GM23338 (cell line): ENCODE measurements around the gene RNASE8. TPM values are rescaled to one million over a fixed set of nuclear protein-coding genes. Genes with fewer than 3 reads are reported as not detected.

ENCODE experiments used
- ATAC-seq: fragments of 200-7000 bp; cut with Tn5 transposase; 3 replicates; pipeline ENCODE4 v1.9.1; 2020
- DNase-seq: peaks from one replicate; pipeline ENCODE4 v3.0.0-alpha.2; 2015; ENCODE audit warnings: low spot score
- H2AFZ ChIP-seq: fragments of 200-600 bp; sonication (generic); 2 replicates; pipeline ENCODE4 v1.8.0; 2016; ENCODE audit warnings: antibody characterized with exemption, mild to moderate bottlenecking, moderate library complexity
- H3F3A ChIP-seq: fragments of 200-600 bp; sonication (generic); replicated peaks from 2 replicates; pipeline ENCODE4 v1.8.0; 2017; ENCODE audit warnings: antibody characterized with exemption, mixed run types, low read depth
- H3K27ac ChIP-seq: fragments of 200-600 bp; sonication (generic); 2 replicates; pipeline ENCODE4 v1.6.1; 2016; ENCODE audit warnings: low read depth
- H3K27me3 ChIP-seq: fragments of 200-600 bp; sonication (generic); 2 replicates; pipeline ENCODE4 v1.8.0; 2016; ENCODE audit warnings: mild to moderate bottlenecking, mixed run types, moderate library complexity; ENCODE audit not compliant: insufficient read depth
- H3K36me3 ChIP-seq: fragments of 200-600 bp; sonication (generic); 2 replicates; pipeline ENCODE4 v1.8.0; 2016; ENCODE audit warnings: mild to moderate bottlenecking; ENCODE audit not compliant: insufficient read depth
- H3K4me1 ChIP-seq: fragments of 200-600 bp; sonication (generic); 2 replicates; pipeline ENCODE4 v1.8.0; 2016; ENCODE audit warnings: mild to moderate bottlenecking, moderate library complexity; ENCODE audit not compliant: insufficient read depth
- H3K4me2 ChIP-seq: fragments of 200-600 bp; sonication (generic); 2 replicates; pipeline ENCODE4 v1.7.1; 2017; ENCODE audit warnings: mixed run types
- H3K4me3 ChIP-seq: fragments of 200-600 bp; sonication (generic); 2 replicates; pipeline ENCODE4 v1.6.1; 2016; ENCODE audit warnings: mixed run types
- H3K79me2 ChIP-seq: fragments of 200-600 bp; sonication (generic); replicated peaks from 2 replicates; pipeline ENCODE4 v1.8.0; 2017; ENCODE audit warnings: mild to moderate bottlenecking; ENCODE audit not compliant: insufficient read depth
- H3K9me2 ChIP-seq: fragments of 200-600 bp; sonication (generic); 2 replicates; pipeline ENCODE4 v1.8.0; 2017; ENCODE audit not compliant: insufficient read depth
- H4K20me1 ChIP-seq: fragments of 200-600 bp; sonication (generic); replicated peaks from 2 replicates; pipeline ENCODE4 v1.8.0; 2017; ENCODE audit warnings: mild to moderate bottlenecking; ENCODE audit not compliant: insufficient read depth
- H3K27ac Mint-ChIP-seq: 2 replicates; pipeline ENCODE4 v1.8.0; 2020; ENCODE audit warnings: inconsistent platforms, mild to moderate bottlenecking, moderate library complexity, mixed read lengths
- H3K27me3 Mint-ChIP-seq: 3 replicates; pipeline ENCODE4 v1.8.0; 2022; ENCODE audit warnings: low read depth, mild to moderate bottlenecking, moderate library complexity, mixed read lengths, inconsistent platforms; ENCODE audit not compliant: insufficient read depth, poor library complexity
- H3K36me3 Mint-ChIP-seq: 3 replicates; pipeline ENCODE4 v1.8.0; 2021; ENCODE audit warnings: low read depth, mild to moderate bottlenecking, inconsistent platforms, moderate library complexity, mixed read lengths
- H3K4me1 Mint-ChIP-seq: 3 replicates; pipeline ENCODE4 v1.8.0; 2020; ENCODE audit warnings: mild to moderate bottlenecking, inconsistent platforms, mixed read lengths
- H3K4me3 Mint-ChIP-seq: 3 replicates; pipeline ENCODE4 v1.8.0; 2021; ENCODE audit warnings: moderate library complexity, mild to moderate bottlenecking, inconsistent platforms, mixed read lengths
- H3K9me3 Mint-ChIP-seq: 3 replicates; pipeline ENCODE4 v1.8.0; 2020; ENCODE audit warnings: moderate library complexity, mild to moderate bottlenecking, inconsistent platforms, mixed read lengths
- CREB1 ChIP-seq: fragments of 250-450 bp; sonication (Bioruptor Pico); IDR thresholded peaks from 2 replicates; pipeline ENCODE4 v1.5.0; 2020; ENCODE audit warnings: low read depth, mild to moderate bottlenecking, moderate library complexity
- EZH2 ChIP-seq: fragments of 200-600 bp; sonication (generic); IDR thresholded peaks from one replicate; pipeline ENCODE4 v1.8.0; 2017; ENCODE audit warnings: antibody characterized with exemption, mild to moderate bottlenecking, low read depth; ENCODE audit not compliant: unreplicated experiment
- EZH2phosphoT487 ChIP-seq: fragments of 200-600 bp; sonication (generic); IDR thresholded peaks from one replicate; pipeline ENCODE4 v1.8.1; 2018; ENCODE audit warnings: antibody characterized with exemption; ENCODE audit not compliant: unreplicated experiment
- JUNB ChIP-seq: IDR thresholded peaks from one replicate; pipeline ENCODE4 v1.6.1; 2016; ENCODE audit warnings: antibody characterized with exemption; ENCODE audit not compliant: unreplicated experiment
- NANOG ChIP-seq: IDR thresholded peaks from 2 replicates; pipeline ENCODE4 v1.6.1; 2016; ENCODE audit warnings: antibody characterized with exemption, borderline replicate concordance
- POLR2AphosphoS5 ChIP-seq: IDR thresholded peaks from 2 replicates; pipeline ENCODE4 v1.6.1; 2016; ENCODE audit warnings: antibody characterized with exemption, low read depth
- STAT1 ChIP-seq: IDR thresholded peaks from one replicate; pipeline ENCODE4 v1.6.1; 2016; ENCODE audit warnings: antibody characterized with exemption; ENCODE audit not compliant: unreplicated experiment
- ZNF114 ChIP-seq: fragments of 250-450 bp; sonication (Bioruptor Pico); IDR thresholded peaks from 2 replicates; pipeline ENCODE4 v1.5.0; 2020; ENCODE audit warnings: mild to moderate bottlenecking, moderate library complexity
- ZNF331 ChIP-seq: fragments of 250-450 bp; sonication (Bioruptor Pico); IDR thresholded peaks from 2 replicates; pipeline ENCODE4 v1.5.0; 2020; ENCODE audit warnings: low read depth, mild to moderate bottlenecking, moderate library complexity
- polyA plus RNA-seq: library from polyadenylated mRNA; unstranded; fragments of >200 nt; fragmentation: Nextera tagmentation; extraction: Ambion mirVana; gene quantifications from 2 replicates; pipeline ENCODE4 v1.2.1, GENCODE V29; 2016
- total RNA-seq: library from RNA; depleted of rRNA; stranded (reverse); fragments of >200 nt; shearing (Covaris generic); gene quantifications from 2 replicates; pipeline ENCODE4 v1.2.3, GENCODE V29; 2014
- TF ChIP-seq, protein P1 (sequence below): IDR thresholded peaks from one replicate; pipeline ENCODE4 v1.6.1; 2018; ENCODE audit warnings: antibody characterized with exemption; ENCODE audit not compliant: unreplicated experiment
- TF ChIP-seq, protein P2 (sequence below), 2 experiments: fragments of 200-600 bp in 1 of 2; sonication (generic) in 1 of 2; conservative IDR thresholded peaks; 2 replicates each; pipeline versions ENCODE4 v1.5.1 to v1.6.1; 2016 to 2017; ENCODE audit warnings: antibody characterized with exemption in 2 of 2, low read depth in 2 of 2, mild to moderate bottlenecking in 2 of 2, moderate library complexity in 1 of 2
- TF ChIP-seq, protein P3 (sequence below): IDR thresholded peaks from 2 replicates; pipeline ENCODE4 v1.6.1; 2016; ENCODE audit warnings: antibody characterized with exemption
- TF ChIP-seq, protein P4 (sequence below): fragments of 250-450 bp; sonication (Bioruptor Pico); IDR thresholded peaks from 2 replicates; pipeline ENCODE4 v1.5.0; 2020; ENCODE audit warnings: mild to moderate bottlenecking, moderate library complexity

Gene RNASE8
- total and polyA plus RNA-seq, 2 experiments from 2014 or later, result not detected

DNA sequence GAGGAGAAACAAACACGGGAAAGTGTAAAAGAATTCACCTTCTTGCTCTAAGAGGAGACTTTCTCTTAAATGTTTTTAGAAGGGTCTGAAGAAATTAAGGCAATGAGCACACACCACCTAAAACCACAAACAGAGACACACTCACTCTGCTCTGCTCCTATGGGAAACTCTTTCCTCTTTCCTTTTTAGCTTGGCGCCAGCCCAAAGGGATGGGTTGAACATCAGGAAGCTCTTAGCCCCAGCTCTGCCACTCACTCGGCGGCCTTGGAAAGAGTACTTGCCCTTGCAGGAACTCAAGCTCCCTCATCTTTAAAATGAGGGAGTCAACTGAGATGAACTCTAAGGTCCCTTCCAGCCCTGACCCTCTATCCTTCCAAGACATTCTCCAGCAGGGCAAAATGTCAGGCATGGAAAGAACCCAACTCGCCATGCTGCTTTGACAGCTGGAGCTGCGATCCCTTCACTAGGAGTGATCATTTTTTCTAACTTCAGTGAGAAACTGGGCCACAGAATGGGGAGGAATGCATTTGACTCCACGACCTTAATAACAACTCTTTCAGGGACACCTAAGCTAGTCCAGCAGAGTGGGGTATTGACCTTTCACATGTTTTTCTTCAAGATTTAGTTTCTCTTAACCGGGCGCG, 980 bp upstream of the RNASE8 start:
- Histone ChIP-seq H3K4me1 (peaks cover 6% of the 10 kb centered on the region; the same call in 1 of the 2 replicates), H3K79me2 (no peaks in the 10 kb centered on the region), H3F3A (no peaks in the 10 kb centered on the region), H3K9me2 (no peaks in the 10 kb centered on the region), H2AFZ (no peak overlapping the region), H3K4me3 (no peak overlapping the region), H3K27ac (no peak overlapping the region), H3K4me2 (no peak overlapping the region), H3K36me3 (no peaks in the 10 kb centered on the region), H3K27me3 (no peaks in the 10 kb centered on the region), H4K20me1 (no peaks in the 10 kb centered on the region)
- no peak for TF ChIP-seq NANOG
- TF ChIP-seq, protein P1, sequence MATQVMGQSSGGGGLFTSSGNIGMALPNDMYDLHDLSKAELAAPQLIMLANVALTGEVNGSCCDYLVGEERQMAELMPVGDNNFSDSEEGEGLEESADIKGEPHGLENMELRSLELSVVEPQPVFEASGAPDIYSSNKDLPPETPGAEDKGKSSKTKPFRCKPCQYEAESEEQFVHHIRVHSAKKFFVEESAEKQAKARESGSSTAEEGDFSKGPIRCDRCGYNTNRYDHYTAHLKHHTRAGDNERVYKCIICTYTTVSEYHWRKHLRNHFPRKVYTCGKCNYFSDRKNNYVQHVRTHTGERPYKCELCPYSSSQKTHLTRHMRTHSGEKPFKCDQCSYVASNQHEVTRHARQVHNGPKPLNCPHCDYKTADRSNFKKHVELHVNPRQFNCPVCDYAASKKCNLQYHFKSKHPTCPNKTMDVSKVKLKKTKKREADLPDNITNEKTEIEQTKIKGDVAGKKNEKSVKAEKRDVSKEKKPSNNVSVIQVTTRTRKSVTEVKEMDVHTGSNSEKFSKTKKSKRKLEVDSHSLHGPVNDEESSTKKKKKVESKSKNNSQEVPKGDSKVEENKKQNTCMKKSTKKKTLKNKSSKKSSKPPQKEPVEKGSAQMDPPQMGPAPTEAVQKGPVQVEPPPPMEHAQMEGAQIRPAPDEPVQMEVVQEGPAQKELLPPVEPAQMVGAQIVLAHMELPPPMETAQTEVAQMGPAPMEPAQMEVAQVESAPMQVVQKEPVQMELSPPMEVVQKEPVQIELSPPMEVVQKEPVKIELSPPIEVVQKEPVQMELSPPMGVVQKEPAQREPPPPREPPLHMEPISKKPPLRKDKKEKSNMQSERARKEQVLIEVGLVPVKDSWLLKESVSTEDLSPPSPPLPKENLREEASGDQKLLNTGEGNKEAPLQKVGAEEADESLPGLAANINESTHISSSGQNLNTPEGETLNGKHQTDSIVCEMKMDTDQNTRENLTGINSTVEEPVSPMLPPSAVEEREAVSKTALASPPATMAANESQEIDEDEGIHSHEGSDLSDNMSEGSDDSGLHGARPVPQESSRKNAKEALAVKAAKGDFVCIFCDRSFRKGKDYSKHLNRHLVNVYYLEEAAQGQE, result no peak
- no peak for TF ChIP-seq JUNB
- TF ChIP-seq, protein P2, sequence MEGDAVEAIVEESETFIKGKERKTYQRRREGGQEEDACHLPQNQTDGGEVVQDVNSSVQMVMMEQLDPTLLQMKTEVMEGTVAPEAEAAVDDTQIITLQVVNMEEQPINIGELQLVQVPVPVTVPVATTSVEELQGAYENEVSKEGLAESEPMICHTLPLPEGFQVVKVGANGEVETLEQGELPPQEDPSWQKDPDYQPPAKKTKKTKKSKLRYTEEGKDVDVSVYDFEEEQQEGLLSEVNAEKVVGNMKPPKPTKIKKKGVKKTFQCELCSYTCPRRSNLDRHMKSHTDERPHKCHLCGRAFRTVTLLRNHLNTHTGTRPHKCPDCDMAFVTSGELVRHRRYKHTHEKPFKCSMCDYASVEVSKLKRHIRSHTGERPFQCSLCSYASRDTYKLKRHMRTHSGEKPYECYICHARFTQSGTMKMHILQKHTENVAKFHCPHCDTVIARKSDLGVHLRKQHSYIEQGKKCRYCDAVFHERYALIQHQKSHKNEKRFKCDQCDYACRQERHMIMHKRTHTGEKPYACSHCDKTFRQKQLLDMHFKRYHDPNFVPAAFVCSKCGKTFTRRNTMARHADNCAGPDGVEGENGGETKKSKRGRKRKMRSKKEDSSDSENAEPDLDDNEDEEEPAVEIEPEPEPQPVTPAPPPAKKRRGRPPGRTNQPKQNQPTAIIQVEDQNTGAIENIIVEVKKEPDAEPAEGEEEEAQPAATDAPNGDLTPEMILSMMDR (conservative IDR thresholded peaks at IDR 0.05; ENCODE audit: low read depth in 2 of 2), result no peak
- TF ChIP-seq EZH2, result no peak
- TF ChIP-seq, protein P3, sequence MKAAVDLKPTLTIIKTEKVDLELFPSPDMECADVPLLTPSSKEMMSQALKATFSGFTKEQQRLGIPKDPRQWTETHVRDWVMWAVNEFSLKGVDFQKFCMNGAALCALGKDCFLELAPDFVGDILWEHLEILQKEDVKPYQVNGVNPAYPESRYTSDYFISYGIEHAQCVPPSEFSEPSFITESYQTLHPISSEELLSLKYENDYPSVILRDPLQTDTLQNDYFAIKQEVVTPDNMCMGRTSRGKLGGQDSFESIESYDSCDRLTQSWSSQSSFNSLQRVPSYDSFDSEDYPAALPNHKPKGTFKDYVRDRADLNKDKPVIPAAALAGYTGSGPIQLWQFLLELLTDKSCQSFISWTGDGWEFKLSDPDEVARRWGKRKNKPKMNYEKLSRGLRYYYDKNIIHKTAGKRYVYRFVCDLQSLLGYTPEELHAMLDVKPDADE, result no peak
- TF ChIP-seq CREB1, result no peak
- no peak for TF ChIP-seq POLR2AphosphoS5
- no peak for TF ChIP-seq EZH2phosphoT487
- TF ChIP-seq, protein P4, sequence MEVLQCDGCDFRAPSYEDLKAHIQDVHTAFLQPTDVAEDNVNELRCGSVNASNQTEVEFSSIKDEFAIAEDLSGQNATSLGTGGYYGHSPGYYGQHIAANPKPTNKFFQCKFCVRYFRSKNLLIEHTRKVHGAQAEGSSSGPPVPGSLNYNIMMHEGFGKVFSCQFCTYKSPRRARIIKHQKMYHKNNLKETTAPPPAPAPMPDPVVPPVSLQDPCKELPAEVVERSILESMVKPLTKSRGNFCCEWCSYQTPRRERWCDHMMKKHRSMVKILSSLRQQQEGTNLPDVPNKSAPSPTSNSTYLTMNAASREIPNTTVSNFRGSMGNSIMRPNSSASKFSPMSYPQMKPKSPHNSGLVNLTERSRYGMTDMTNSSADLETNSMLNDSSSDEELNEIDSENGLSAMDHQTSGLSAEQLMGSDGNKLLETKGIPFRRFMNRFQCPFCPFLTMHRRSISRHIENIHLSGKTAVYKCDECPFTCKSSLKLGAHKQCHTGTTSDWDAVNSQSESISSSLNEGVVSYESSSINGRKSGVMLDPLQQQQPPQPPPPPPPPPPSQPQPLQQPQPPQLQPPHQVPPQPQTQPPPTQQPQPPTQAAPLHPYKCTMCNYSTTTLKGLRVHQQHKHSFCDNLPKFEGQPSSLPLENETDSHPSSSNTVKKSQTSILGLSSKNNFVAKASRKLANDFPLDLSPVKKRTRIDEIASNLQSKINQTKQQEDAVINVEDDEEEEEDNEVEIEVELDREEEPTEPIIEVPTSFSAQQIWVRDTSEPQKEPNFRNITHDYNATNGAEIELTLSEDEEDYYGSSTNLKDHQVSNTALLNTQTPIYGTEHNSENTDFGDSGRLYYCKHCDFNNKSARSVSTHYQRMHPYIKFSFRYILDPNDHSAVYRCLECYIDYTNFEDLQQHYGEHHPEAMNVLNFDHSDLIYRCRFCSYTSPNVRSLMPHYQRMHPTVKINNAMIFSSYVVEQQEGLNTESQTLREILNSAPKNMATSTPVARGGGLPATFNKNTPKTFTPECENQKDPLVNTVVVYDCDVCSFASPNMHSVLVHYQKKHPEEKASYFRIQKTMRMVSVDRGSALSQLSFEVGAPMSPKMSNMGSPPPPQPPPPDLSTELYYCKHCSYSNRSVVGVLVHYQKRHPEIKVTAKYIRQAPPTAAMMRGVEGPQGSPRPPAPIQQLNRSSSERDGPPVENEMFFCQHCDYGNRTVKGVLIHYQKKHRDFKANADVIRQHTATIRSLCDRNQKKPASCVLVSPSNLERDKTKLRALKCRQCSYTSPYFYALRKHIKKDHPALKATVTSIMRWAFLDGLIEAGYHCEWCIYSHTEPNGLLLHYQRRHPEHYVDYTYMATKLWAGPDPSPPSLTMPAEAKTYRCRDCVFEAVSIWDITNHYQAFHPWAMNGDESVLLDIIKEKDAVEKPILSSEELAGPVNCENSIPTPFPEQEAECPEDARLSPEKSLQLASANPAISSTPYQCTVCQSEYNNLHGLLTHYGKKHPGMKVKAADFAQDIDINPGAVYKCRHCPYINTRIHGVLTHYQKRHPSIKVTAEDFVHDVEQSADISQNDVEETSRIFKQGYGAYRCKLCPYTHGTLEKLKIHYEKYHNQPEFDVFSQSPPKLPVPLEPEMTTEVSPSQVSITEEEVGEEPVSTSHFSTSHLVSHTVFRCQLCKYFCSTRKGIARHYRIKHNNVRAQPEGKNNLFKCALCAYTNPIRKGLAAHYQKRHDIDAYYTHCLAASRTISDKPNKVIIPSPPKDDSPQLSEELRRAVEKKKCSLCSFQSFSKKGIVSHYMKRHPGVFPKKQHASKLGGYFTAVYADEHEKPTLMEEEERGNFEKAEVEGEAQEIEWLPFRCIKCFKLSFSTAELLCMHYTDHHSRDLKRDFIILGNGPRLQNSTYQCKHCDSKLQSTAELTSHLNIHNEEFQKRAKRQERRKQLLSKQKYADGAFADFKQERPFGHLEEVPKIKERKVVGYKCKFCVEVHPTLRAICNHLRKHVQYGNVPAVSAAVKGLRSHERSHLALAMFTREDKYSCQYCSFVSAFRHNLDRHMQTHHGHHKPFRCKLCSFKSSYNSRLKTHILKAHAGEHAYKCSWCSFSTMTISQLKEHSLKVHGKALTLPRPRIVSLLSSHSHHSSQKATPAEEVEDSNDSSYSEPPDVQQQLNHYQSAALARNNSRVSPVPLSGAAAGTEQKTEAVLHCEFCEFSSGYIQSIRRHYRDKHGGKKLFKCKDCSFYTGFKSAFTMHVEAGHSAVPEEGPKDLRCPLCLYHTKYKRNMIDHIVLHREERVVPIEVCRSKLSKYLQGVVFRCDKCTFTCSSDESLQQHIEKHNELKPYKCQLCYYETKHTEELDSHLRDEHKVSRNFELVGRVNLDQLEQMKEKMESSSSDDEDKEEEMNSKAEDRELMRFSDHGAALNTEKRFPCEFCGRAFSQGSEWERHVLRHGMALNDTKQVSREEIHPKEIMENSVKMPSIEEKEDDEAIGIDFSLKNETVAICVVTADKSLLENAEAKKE (CRISPR knock-in tag), result no peak
- no peak for TF ChIP-seq ZNF331 (CRISPR knock-in tag)
- no peak for TF ChIP-seq ZNF114 (CRISPR knock-in tag)
- no peak for TF ChIP-seq STAT1
- Mint-ChIP-seq H3K4me3 (no peak overlapping the region), H3K36me3 (no peaks in the 10 kb centered on the region), H3K9me3 (no peaks in the 10 kb centered on the region), H3K27me3 (peaks cover 5% of the 10 kb centered on the region), H3K4me1 (peaks cover 12% of the 10 kb centered on the region; the same call in 2 of the 3 replicates), H3K27ac (no peak overlapping the region)
- DNase-seq (no peak), ATAC-seq (no peak)
